GM19328 (cell line): Measurements from ENCODE around the gene SPSB2.
A peak's percentile ranks its signal among the peaks of the same experiment; 100 is the strongest.

ENCODE experiments used
- ATAC-seq: cut with Tn5 transposase; IDR thresholded peaks from one replicate; pipeline ENCODE4 v1.9.1; 2021; ENCODE audit warnings: mild to moderate bottlenecking, moderate library complexity; ENCODE audit not compliant: unreplicated experiment

The SPSB2 gene

GRCh38 chr12:6851921-6852650 is 21.0 kb downstream of the SPSB2 start, which contains the start of gene USP5:
Gene USP5 (plus strand): TSS chr12:6852150. CDS start chr12:6852180, 30 bp downstream.
- peak; percentile 71 for ATAC-seq

GRCh38 chr12:6851153-6851920 is 21.8 kb downstream of the SPSB2 start, which contains the start of gene CDCA3:
Gene CDCA3 (minus strand): TSS chr12:6851286. CDS start chr12:6850952, 334 bp downstream.
- ATAC-seq, result peak; percentile 49

DNA sequence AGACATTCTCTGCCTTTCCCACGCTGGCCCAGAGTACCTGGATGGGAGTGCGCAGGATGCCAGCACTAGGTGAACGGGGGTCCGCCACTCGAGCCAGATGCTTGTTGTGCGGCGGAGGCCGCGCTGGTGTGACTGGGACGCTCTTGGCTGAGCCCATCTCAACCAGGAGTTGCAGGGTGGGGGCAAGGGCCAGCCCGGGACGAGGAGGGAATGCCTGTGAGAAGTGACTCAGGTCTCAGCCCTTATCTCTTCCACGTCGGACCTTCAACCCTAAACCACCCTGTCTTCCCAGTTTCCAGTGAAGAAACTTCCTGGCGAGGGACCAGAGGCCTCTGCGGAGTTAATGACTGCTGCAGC is 22.3 kb downstream of the SPSB2 start:
- ATAC-seq, result no peak

GRCh38 chr12:6849976-6850560 is 23.0 kb downstream of the SPSB2 start:
- ATAC-seq, result no peak

- no peak for ATAC-seq
Measured at GRCh38 chr12:6849427-6849826, 23.7 kb downstream of the SPSB2 start.

- ATAC-seq, result no peak
Measured at GRCh38 chr12:6847676-6848075, 25.4 kb downstream of the SPSB2 start.

DNA sequence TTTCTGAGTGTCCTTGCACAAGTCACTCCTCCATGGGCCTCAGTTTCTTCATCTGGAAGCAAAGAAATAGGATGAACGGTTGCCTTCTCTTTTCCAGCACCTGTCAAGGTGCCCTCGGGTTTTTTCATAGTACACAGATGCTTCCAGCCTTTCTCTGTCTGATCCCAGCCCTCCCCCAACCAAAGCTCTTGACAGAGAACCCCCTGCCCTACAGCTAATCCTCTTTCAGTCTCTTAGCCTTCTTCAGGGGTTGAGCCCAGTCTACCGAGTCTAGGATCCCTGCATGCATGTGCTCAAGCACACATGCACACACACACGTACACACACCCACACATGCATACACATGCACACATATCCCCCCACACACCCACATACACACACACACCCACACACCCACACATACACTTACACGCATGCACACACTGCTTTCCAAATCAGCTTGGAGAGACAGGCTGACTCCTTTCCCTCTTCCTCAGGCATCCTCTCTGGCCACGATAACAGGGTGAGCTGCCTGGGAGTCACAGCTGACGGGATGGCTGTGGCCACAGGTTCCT is 26.7 kb downstream of the SPSB2 start:
- no peak for ATAC-seq

DNA sequence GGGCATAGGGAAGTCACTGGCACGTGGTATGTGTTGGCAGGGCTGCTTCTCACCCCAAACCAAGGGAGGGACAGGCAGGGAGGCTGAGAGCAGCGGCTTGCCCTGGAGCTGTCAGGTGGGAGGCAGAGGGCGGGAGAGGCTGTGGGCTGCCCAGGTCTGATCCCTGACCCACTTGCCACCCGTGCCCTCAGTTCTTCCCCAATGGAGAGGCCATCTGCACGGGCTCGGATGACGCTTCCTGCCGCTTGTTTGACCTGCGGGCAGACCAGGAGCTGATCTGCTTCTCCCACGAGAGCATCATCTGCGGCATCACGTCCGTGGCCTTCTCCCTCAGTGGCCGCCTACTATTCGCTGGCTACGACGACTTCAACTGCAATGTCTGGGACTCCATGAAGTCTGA is 27.7 kb downstream of the SPSB2 start:
- ATAC-seq, result no peak

DNA sequence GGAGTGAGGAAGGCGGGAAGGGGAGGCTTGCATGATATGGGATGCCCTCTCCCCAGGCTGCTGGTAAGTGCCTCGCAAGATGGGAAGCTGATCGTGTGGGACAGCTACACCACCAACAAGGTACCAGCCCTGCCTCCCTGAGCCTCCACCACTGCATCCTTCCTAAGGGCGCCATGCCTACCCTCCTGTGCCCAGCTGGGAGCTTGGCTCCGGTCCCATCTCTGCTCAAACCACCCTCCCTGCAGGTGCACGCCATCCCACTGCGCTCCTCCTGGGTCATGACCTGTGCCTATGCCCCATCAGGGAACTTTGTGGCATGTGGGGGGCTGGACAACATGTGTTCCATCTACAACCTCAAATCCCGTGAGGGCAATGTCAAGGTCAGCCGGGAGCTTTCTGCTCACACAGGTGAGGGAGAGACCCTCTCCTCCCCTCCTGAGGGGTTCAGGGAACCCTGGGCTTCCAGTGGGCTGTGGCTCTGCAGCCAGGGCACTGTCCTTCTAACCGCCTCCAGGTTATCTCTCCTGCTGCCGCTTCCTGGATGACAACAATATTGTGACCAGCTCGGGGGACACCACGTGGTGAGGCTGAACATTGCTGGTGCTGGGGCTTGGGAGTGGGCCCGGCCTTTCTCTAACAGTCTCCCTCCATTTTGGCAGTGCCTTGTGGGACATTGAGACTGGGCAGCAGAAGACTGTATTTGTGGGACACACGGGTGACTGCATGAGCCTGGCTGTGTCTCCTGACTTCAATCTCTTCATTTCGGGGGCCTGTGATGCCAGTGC is 29.8 kb downstream of the SPSB2 start:
- ATAC-seq, result no peak

GRCh38 chr12:6842075-6842474 is 31.0 kb downstream of the SPSB2 start:
- ATAC-seq, result no peak

DNA sequence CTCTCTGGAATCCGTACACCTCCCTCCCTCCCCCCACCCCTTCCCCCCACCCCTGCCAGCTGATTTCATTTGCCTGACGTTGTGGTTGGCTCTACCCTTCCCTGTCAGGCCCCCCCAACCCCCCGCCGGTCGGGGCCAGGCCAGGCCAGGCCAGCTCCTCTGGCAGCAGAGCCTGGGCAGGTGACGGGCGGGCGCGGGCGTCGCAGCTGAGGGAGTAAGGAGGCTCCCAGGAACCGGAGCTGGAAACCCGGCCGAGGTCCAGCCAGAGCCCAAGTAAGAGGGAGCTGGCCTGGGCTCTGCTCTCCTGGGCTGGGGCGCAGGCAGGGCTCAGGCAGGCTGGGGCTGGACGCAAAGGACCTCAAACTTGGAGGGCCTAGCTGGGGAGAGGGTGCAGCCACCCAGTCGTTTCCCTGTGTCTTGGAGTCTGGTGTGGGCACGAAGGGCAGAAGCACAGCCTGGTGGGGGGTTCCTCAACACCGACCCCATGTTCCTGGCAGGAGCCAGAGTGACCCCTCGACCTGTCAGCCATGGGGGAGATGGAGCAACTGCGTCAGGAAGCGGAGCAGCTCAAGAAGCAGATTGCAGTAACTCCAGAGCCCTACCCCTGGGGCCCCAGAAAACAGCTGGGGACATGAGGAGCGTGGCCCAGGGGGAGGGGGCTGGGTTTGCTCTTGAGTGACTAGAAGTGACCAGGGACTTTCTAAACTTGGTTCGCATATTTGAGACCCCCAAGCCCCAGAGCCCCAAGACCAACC is 32.2 kb downstream of the SPSB2 start, which contains the start of gene GNB3:
Gene GNB3 (plus strand): TSS at position 165 of the 755 bp plus-strand sequence. CDS start 363 bp downstream, at position 528.
- ATAC-seq, result no peak

DNA sequence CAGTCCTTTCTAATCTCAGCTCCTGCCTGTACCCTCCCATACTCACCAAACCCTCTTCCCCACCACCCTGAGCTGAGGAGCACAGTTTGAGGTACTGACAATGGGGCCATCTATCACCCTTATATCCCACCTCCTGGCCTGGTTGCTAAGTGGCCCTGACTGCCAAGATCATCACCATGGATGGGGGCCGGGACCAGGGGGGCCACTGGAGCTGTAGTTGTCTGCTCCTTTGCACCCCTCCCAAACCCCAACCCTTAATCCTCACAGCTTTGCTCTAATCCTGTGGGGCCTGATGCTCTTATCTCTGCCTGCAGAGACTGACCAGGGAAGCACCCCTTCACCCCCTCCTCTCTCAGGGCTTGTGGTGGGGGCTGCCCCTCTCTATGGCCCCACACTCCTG is 32.8 kb downstream of the SPSB2 start:
- no peak for ATAC-seq

GRCh38 chr12:6839482-6840201 is 33.5 kb downstream of the SPSB2 start:
- ATAC-seq, result peak; percentile 73

DNA sequence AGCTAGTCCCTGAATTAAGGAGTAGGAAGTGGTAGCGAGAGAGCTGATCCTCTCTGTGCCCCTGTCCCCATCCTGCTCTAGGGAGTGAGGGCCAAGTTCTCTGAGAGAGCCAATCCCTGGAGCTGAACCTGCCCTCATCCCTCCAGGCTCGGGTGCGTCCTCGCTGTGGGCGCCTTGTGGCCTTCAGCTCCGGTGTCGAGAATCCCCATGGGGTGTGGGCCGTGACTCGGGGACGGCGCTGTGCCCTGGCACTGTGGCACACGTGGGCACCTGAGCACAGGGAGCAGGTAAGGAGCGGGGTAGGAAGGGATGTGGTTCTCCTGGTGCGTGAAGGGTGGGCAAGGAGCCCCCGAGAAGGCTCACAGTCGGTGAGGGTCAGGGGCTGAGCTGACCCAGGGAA is 34.2 kb downstream of the SPSB2 start:
- ATAC-seq, result no peak

DNA sequence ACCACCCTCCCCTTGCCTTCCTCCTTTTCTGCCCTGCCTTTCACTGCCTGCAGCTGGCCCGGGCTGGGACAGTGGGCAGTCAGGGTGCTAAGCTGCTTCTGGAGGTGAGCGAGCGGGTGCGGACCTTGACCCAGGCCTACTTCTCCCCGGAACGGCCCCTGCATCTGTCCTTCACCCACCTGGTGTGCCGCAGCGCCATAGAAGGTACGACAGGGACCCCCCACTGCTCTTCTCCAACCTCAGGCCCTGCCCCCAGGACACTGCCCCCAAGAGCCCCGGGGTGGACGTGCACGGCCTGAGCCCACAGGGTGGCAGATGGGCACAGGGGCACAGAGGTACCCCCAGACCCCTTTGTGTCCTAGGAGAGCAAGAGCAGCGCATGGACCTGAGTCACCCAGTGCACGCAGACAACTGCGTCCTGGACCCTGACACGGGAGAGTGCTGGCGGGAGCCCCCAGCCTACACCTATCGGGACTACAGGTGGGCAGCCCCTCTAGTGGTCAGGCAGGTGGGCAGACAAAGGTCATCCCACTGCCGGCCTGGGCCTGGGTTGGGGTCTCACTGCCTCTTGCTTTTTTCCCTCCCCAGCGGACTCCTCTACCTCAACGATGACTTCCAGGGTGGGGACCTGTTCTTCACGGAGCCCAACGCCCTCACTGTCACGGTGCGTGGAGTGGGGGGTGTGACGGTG is 35.6 kb downstream of the SPSB2 start:
- ATAC-seq, result no peak

GRCh38 chr12:6836851-6837250 is 36.3 kb downstream of the SPSB2 start:
- ATAC-seq, result no peak

- ATAC-seq, result no peak
Measured at GRCh38 chr12:6834873-6835272, 38.2 kb downstream of the SPSB2 start.

DNA sequence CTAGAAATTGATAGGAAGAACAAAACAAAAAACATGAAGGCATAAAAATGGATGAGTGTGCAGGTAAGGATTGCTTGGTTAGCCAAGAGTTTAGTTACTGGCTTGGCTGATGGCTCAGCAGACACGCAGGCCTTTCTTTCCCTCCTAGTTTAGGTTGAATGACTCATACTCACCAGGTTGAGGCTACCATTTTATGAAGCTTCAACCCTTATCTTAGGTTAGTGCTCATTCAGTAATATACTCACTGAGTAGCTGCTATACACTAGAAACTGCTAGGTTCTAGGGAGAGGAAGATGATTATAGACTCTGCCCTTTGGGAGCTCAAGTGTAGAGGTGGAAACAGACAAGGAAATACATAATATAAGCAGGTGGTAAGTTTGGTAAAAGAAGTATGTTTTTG is 38.8 kb downstream of the SPSB2 start:
- ATAC-seq, result no peak
